SK-N-SH (cell line): ENCODE results near the gene BCO2. TPM values are rescaled to one million over a fixed set of nuclear protein-coding genes. Genes with fewer than 3 reads are reported as not detected.

Experiments used
- CTCF ChIA-PET: fragments of 300-600, 350-600 bp; formaldehyde crosslinking; extraction: SDS; loops from one replicate; lab custom pipeline; 2021; lab: Yijun Ruan, JAX
- POLR2A ChIA-PET: fragments of 350-600 bp; sonication (Branson Sonifier 250); formaldehyde crosslinking; extraction: SDS; loops from one replicate; lab custom pipeline; 2020; ENCODE audit warnings: antibody characterized with exemption, inconsistent platforms; lab: Yijun Ruan, JAX
- DNase-seq: peaks from one replicate; pipeline ENCODE4 v3.0.0; 2012
- H2AFZ ChIP-seq: fragments of 200-600 bp; sonication (generic); 2 replicates; pipeline ENCODE4 v1.8.1; 2016; ENCODE audit warnings: antibody characterized with exemption, mild to moderate bottlenecking, low read depth
- H3F3A ChIP-seq: fragments of 200-600 bp; sonication (generic); replicated peaks from 2 replicates; pipeline ENCODE3; 2016; ENCODE audit warnings: antibody characterized with exemption, mild to moderate bottlenecking; ENCODE audit not compliant: insufficient read depth
- H3K27ac ChIP-seq, 2 experiments: fragments of 200-500 bp in 1 of 2; fragments of 200-600 bp in 1 of 2; sonication (Bioruptor generic) in 1 of 2; sonication (generic), shearing (Covaris generic) in 1 of 2; 2 replicates each; pipeline versions ENCODE4 v1.5.1 to v1.6.1; 2014 to 2016; ENCODE audit warnings: low read depth in 2 of 2, inconsistent platforms in 1 of 2, low read length in 1 of 2, mild to moderate bottlenecking in 1 of 2, mixed read lengths in 1 of 2
- H3K27me3 ChIP-seq: fragments of 200-600 bp; sonication (generic), shearing (Covaris generic); 2 replicates; pipeline ENCODE4 v1.6.1; 2016; ENCODE audit warnings: mixed run types; ENCODE audit not compliant: insufficient read depth
- H3K36me3 ChIP-seq, 2 experiments: fragments of 200-500 bp in 1 of 2; fragments of 200-600 bp in 1 of 2; sonication (Bioruptor generic) in 1 of 2; sonication (generic) in 1 of 2; replicated peaks in 1 of 2; 2 replicates each; pipeline versions ENCODE3 to v1.5.1; 2014 to 2016; ENCODE audit warnings: low read length in 1 of 2, mild to moderate bottlenecking in 1 of 2; ENCODE audit not compliant: insufficient read depth in 2 of 2, control insufficient read depth in 1 of 2
- H3K4me1 ChIP-seq, 2 experiments: fragments of 200-500 bp in 1 of 2; fragments of 200-600 bp in 1 of 2; sonication (Bioruptor generic) in 1 of 2; sonication (generic), shearing (Covaris generic) in 1 of 2; 2 replicates each; pipeline versions ENCODE4 v1.5.1 to v1.6.1; 2014 to 2016; ENCODE audit warnings: low read depth in 1 of 2, low read length in 1 of 2, mixed run types in 1 of 2; ENCODE audit not compliant: insufficient read depth in 2 of 2, control insufficient read depth in 1 of 2
- H3K4me2 ChIP-seq: fragments of 200-600 bp; sonication (generic), shearing (Covaris generic); 2 replicates; pipeline ENCODE4 v1.6.1; 2017; ENCODE audit warnings: mixed run types
- H3K4me3 ChIP-seq, 2 experiments: fragments of 200-500 bp in 1 of 2; fragments of 200-600 bp in 1 of 2; sonication (Bioruptor generic) in 1 of 2; sonication (generic), shearing (Covaris generic) in 1 of 2; 2 replicates each; pipeline versions ENCODE4 v1.5.1 to v1.8.1; 2014 to 2016; ENCODE audit warnings: low read depth in 2 of 2, inconsistent platforms in 1 of 2, low read length in 1 of 2, mild to moderate bottlenecking in 1 of 2, mixed read lengths in 1 of 2, moderate library complexity in 1 of 2
- H3K79me2 ChIP-seq: fragments of 200-600 bp; sonication (generic); 2 replicates; pipeline ENCODE4 v1.8.1; 2017; ENCODE audit warnings: mild to moderate bottlenecking; ENCODE audit not compliant: insufficient read depth
- H3K9ac ChIP-seq: fragments of 200-600 bp; sonication (generic); 2 replicates; pipeline ENCODE4 v1.6.1; 2017; ENCODE audit warnings: mixed run types
- H3K9me2 ChIP-seq: fragments of 200-600 bp; sonication (generic); 2 replicates; pipeline ENCODE4 v1.6.1; 2017; ENCODE audit warnings: mixed run types
- H3K9me3 ChIP-seq: fragments of 200-600 bp; sonication (generic); 2 replicates; pipeline ENCODE4 v1.6.1; 2017; ENCODE audit warnings: mixed run types, mild to moderate bottlenecking, moderate library complexity
- H4K20me1 ChIP-seq: fragments of 200-600 bp; sonication (generic); 2 replicates; pipeline ENCODE4 v1.6.1; 2017; ENCODE audit warnings: mild to moderate bottlenecking, mixed run types; ENCODE audit not compliant: insufficient read depth
- CHD2 ChIP-seq: fragments of 150-350 bp; IDR thresholded peaks from 2 replicates; pipeline ENCODE4 v1.6.1; 2018; ENCODE audit warnings: low read length; ENCODE audit not compliant: partially characterized antibody
- ELF1 ChIP-seq: IDR thresholded peaks from 2 replicates; pipeline ENCODE4 v1.4.0; 2012
- EP300 ChIP-seq, 2 experiments: IDR thresholded peaks; 2 replicates each; pipeline versions ENCODE4 v1.4.0 to v1.6.1; 2012; ENCODE audit warnings: borderline replicate concordance in 1 of 2, low read depth in 1 of 2, low read length in 1 of 2
- EZH2phosphoT487 ChIP-seq: fragments of 200-600 bp; sonication (generic); IDR thresholded peaks from 2 replicates; pipeline ENCODE4 v1.6.1; 2017; ENCODE audit warnings: low read depth, mixed run types, mild to moderate bottlenecking, antibody characterized with exemption, moderate library complexity, borderline replicate concordance
- GABPA ChIP-seq: IDR thresholded peaks from 2 replicates; pipeline ENCODE4 v1.4.0; 2012; ENCODE audit warnings: low read depth, mild to moderate bottlenecking
- GATA2 ChIP-seq: sonication (generic); formaldehyde crosslinking; IDR thresholded peaks from 2 replicates; pipeline ENCODE4 v1.5.0; 2020; ENCODE audit warnings: mild to moderate bottlenecking, missing genetic modification reagents
- IRF3 ChIP-seq: fragments of 150-350 bp; IDR thresholded peaks from 2 replicates; pipeline ENCODE4 v1.6.1; 2016; ENCODE audit warnings: mild to moderate bottlenecking, low read depth, low read length
- MXI1 ChIP-seq: IDR thresholded peaks from 2 replicates; pipeline ENCODE4 v1.6.1; 2012; ENCODE audit warnings: mild to moderate bottlenecking, low read depth, low read length, improper control_type of control experiment
- NRF1 ChIP-seq: IDR thresholded peaks from 2 replicates; pipeline ENCODE4 v1.6.1; 2012; ENCODE audit warnings: low read depth, mild to moderate bottlenecking, low read length
- POLR2AphosphoS5 ChIP-seq: IDR thresholded peaks from 2 replicates; pipeline ENCODE4 v1.6.1; 2012; ENCODE audit warnings: low read depth, low read length
- RCOR1 ChIP-seq: fragments of 150-350 bp; IDR thresholded peaks from 2 replicates; pipeline ENCODE4 v1.6.1; 2017; ENCODE audit warnings: antibody characterized with exemption, low read length
- REST ChIP-seq: IDR thresholded peaks from 2 replicates; pipeline ENCODE4 v1.6.1; 2012; ENCODE audit warnings: mild to moderate bottlenecking, low read depth, low read length, moderate library complexity
- RFX5 ChIP-seq: IDR thresholded peaks from 2 replicates; pipeline ENCODE4 v1.6.1; 2012; ENCODE audit warnings: mild to moderate bottlenecking, improper control_type of control experiment, low read length
- TAF1 ChIP-seq: IDR thresholded peaks from 2 replicates; pipeline ENCODE4 v1.6.1; 2012; ENCODE audit warnings: low read depth, mild to moderate bottlenecking, low read length, moderate library complexity, borderline replicate concordance
- USF1 ChIP-seq: IDR thresholded peaks from 2 replicates; pipeline ENCODE4 v1.4.0; 2012; ENCODE audit warnings: low read depth, borderline replicate concordance
- ZBTB33 ChIP-seq: IDR thresholded peaks from 2 replicates; pipeline ENCODE4 v1.4.0; 2012; ENCODE audit warnings: low read depth, borderline replicate concordance
- WGBS: methylation state at CpG from one replicate; pipeline ENCODE4 v1.1.6; 2017; ENCODE audit warnings: low lambda C conversion rate; 5-methylcytosine and 5-hydroxymethylcytosine counted together
- polyA plus RNA-seq, 3 experiments: library from polyadenylated mRNA; depleted of rRNA; stranded (reverse); fragments of >200 nt; gene quantifications; 2 replicates each; pipeline ENCODE4 v1.2.3, GENCODE V29; 2012

BCO2 gene
- polyA plus RNA-seq, 1 of the 3 experiments (the other 2 are of a cell fraction): 0.87 TPM

GRCh38 chr11:112177589-112177988, 2.3 kb downstream of the BCO2 start:
- ChIA-PET CTCF (interaction anchor here (1.0 to 3.6 kb wide), 2 partner anchors 50 to 65 kb away, joined by 3 to 30 read pairs; no protein-coding TSS in a partner anchor), POLR2A (no interaction called here)
- no peaks in the 10 kb centered on the region for H3K79me2 ChIP-seq
- no peak for DNase-seq
- no peaks in the 10 kb centered on the region for H3K27me3 ChIP-seq
- H3F3A ChIP-seq: no peaks in the 10 kb centered on the region
- no peaks in the 10 kb centered on the region for H3K9me3 ChIP-seq
- H2AFZ ChIP-seq: no peak overlapping the region
- 90% methylated on average over 4 of the region's 4 CpGs for WGBS
- TF ChIP-seq EZH2phosphoT487 (no peak), ELF1 (no peak), USF1 (no peak), POLR2AphosphoS5 (no peak), TAF1 (no peak), GABPA (no peak), ZBTB33 (no peak), GATA2 (CRISPR knock-in tag) (no peak), EP300 (IDR thresholded peaks at IDR 0.05; ENCODE audit: borderline replicate concordance in 1 of 2, low read depth in 1 of 2, low read length in 1 of 2) (no peak), RFX5 (no peak)
- H3K4me1 ChIP-seq: peaks cover 6 to 10% of the 10 kb centered on the region in 2 experiments; a peak in 3 of 4 replicates
- no peak overlapping the region for H3K27ac ChIP-seq
- H3K4me2 ChIP-seq: no peak overlapping the region
- H3K4me3 ChIP-seq: no peak overlapping the region
- no peaks in the 10 kb centered on the region for H3K9me2 ChIP-seq
- no peaks in the 10 kb centered on the region for H4K20me1 ChIP-seq
- no peak overlapping the region for H3K9ac ChIP-seq
- no peaks in the 10 kb centered on the region for H3K36me3 ChIP-seq

- Histone ChIP-seq H3K4me2 (no peak overlapping the region), H3K9ac (no peak overlapping the region), H4K20me1 (no peaks in the 10 kb centered on the region), H3K79me2 (no peaks in the 10 kb centered on the region), H3K27ac (no peak overlapping the region), H3K9me3 (no peaks in the 10 kb centered on the region), H3F3A (no peaks in the 10 kb centered on the region), H3K4me1 (peaks cover 4 to 6% of the 10 kb centered on the region in 2 experiments; a peak in 2 of 4 replicates), H3K9me2 (no peaks in the 10 kb centered on the region), H3K27me3 (no peaks in the 10 kb centered on the region), H3K36me3 (no peaks in the 10 kb centered on the region), H3K4me3 (no peak overlapping the region), H2AFZ (no peak overlapping the region)
- DNase-seq: no peak
- 76% methylated on average over 1 of the region's 1 CpG for WGBS
- POLR2A ChIA-PET: no interaction called here
- CTCF ChIA-PET: interaction anchor here (1.0 to 3.6 kb wide), 2 partner anchors 49 to 66 kb away, joined by 3 to 30 read pairs; no protein-coding TSS in a partner anchor
- no peak for TF ChIP-seq EP300 (IDR thresholded peaks at IDR 0.05; ENCODE audit: borderline replicate concordance in 1 of 2, low read depth in 1 of 2, low read length in 1 of 2)
- no peak for TF ChIP-seq IRF3
- TF ChIP-seq RCOR1: no peak
- TF ChIP-seq CHD2: no peak
- TF ChIP-seq GABPA: no peak
- TF ChIP-seq MXI1: no peak
- TF ChIP-seq POLR2AphosphoS5: no peak
- TF ChIP-seq REST: no peak
- TF ChIP-seq ZBTB33: no peak
- TF ChIP-seq NRF1: no peak
Measured at GRCh38 chr11:112178428-112178827, 3.1 kb downstream of the BCO2 start.
